BJ (cell line): ENCODE results near the gene GPR52. TPM values are rescaled to one million over a fixed set of nuclear protein-coding genes. Genes with fewer than 3 reads are reported as not detected.

ENCODE experiments used
- CTCF ChIA-PET: fragments of 350-600 bp; formaldehyde crosslinking; extraction: SDS; loops from one replicate; lab custom pipeline; 2021; ENCODE audit warnings: antibody characterized with exemption, inconsistent platforms; lab: Yijun Ruan, JAX
- POLR2A ChIA-PET: fragments of 300-600 bp; sonication (Branson Sonifier 250); formaldehyde crosslinking; extraction: SDS; loops from one replicate; lab custom pipeline; 2021; ENCODE audit warnings: antibody characterized with exemption; lab: Charles Lee
- DNase-seq: peaks from one replicate; pipeline ENCODE4 v3.0.0-alpha.2; 2011; ENCODE audit warnings: low read depth
- H3K27me3 ChIP-seq: 2 replicates; pipeline ENCODE4 v1.6.0; 2011; ENCODE audit warnings: low read length; ENCODE audit not compliant: control insufficient read depth, insufficient read depth
- H3K36me3 ChIP-seq: 2 replicates; pipeline ENCODE4 v1.5.1; 2011; ENCODE audit warnings: low read length; ENCODE audit not compliant: control insufficient read depth, insufficient read depth
- H3K4me3 ChIP-seq: 2 replicates; pipeline ENCODE4 v1.5.1; 2011; ENCODE audit warnings: low read depth, mild to moderate bottlenecking, control low read depth, low read length
- polyA plus RNA-seq: library from polyadenylated mRNA; depleted of rRNA; stranded (reverse); fragments of >200 nt; gene quantifications from 2 replicates; pipeline ENCODE4 v1.2.3, GENCODE V29; 2011
- TF ChIP-seq, protein P1 (sequence below): IDR thresholded peaks from 2 replicates; pipeline ENCODE4 v1.5.1; 2011; ENCODE audit warnings: low read depth, mild to moderate bottlenecking, control low read depth, inconsistent platforms, low read length, moderate library complexity; ENCODE audit not compliant: insufficient read depth

The GPR52 gene
- polyA plus RNA-seq, 1 experiment, result 0.09 TPM

DNA sequence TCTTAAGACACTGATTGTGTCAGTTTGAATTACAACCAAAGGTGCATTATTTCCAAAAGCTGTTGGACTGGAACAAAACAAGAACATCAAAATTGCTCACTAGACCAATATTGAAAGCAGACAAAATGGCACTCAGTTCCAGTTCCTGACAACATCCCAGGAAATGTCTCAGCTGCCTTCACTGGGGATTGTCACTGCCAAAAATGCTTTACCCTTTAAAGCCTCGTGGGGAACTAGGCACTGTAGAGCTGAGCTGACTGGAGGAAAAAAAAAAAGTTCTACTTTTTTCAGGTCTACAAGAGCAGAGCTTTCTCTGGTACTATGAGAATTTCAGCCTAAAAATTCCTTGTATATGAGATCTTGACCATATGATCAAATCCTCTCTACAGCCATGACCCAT is 21.9 kb downstream of the GPR52 start:
- POLR2A ChIA-PET, result no interaction called here

GRCh38 chr1:174479281-174479680 is 31.5 kb downstream of the GPR52 start:
- Histone ChIP-seq H3K4me3 (no peak overlapping the region), H3K27me3 (no peaks in the 10 kb centered on the region), H3K36me3 (no peaks in the 10 kb centered on the region)
- no peak for DNase-seq
- POLR2A ChIA-PET, result no interaction called here
- CTCF ChIA-PET, result interaction anchor here (1.2 kb wide), 1 partner anchor 10 kb away, joined by 3 read pairs; no protein-coding TSS in a partner anchor
- TF ChIP-seq, protein P1, sequence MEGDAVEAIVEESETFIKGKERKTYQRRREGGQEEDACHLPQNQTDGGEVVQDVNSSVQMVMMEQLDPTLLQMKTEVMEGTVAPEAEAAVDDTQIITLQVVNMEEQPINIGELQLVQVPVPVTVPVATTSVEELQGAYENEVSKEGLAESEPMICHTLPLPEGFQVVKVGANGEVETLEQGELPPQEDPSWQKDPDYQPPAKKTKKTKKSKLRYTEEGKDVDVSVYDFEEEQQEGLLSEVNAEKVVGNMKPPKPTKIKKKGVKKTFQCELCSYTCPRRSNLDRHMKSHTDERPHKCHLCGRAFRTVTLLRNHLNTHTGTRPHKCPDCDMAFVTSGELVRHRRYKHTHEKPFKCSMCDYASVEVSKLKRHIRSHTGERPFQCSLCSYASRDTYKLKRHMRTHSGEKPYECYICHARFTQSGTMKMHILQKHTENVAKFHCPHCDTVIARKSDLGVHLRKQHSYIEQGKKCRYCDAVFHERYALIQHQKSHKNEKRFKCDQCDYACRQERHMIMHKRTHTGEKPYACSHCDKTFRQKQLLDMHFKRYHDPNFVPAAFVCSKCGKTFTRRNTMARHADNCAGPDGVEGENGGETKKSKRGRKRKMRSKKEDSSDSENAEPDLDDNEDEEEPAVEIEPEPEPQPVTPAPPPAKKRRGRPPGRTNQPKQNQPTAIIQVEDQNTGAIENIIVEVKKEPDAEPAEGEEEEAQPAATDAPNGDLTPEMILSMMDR, result no peak

More for the DNA sequence above, 21.9 kb downstream of the GPR52 start:
- DNase-seq, result no peak
- no peak overlapping the region for H3K4me3 ChIP-seq
- TF ChIP-seq, protein P1, result no peak
- no peaks in the 10 kb centered on the region for H3K36me3 ChIP-seq
- CTCF ChIA-PET, result interaction anchor here (1.2 kb wide), 1 partner anchor 10 kb away, joined by 3 read pairs; no protein-coding TSS in a partner anchor
- H3K27me3 ChIP-seq, result no peaks in the 10 kb centered on the region

- DNase-seq, result no peak
- ChIA-PET CTCF (interaction anchor here (1.2 kb wide), 1 partner anchor 11 kb away, joined by 3 read pairs; no protein-coding TSS in a partner anchor), POLR2A (no interaction called here)
- Histone ChIP-seq H3K36me3 (no peaks in the 10 kb centered on the region), H3K4me3 (no peak overlapping the region), H3K27me3 (no peaks in the 10 kb centered on the region)
- TF ChIP-seq, protein P1, result no peak
These were observed 32.6 kb downstream of the GPR52 start for GRCh38 chr1:174480324-174480723.

DNA sequence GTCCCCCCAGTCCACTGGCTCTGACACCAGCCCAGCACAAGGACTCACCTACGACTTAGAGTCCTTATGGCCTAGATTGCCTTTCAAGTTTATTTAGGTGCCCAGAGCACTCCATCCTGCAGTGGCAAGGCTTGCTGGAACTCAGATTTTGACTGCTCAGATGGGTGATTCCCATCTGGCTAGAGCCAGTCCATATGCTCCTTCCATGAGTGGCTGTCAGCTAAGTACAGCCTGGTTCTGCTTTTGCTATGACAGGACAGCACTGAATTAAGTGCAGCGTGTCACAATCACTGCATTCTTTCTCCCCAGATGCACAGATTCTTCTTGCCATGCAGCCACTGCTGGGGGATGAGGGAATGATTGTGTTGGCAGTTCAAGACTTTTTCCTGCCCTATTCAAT is 43.8 kb downstream of the GPR52 start:
- CTCF ChIA-PET, result no interaction called here

DNA sequence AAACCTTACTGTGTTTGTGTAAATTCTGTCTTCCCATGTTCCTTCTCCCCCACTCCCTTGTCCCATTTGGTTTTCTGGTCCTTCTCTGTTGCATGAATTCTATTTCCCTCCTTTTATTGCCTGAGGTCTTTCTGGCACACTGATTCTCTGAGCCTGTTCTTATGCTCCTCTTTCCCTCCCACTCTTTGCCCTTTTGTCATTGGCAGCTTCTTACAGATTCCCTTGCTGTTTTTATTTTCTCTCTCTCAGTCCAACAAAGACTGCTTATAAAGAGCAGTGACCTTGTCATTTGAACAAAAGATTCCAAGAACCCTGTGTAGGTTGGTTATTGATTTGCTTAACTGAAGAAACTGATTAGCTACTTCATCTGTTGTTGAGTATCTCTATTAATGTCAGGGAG is 49.7 kb downstream of the GPR52 start:
- TF ChIP-seq, protein P1, result no peak
- CTCF ChIA-PET, result no interaction called here

More for the DNA sequence above, 43.8 kb downstream of the GPR52 start:
- H3K4me3 ChIP-seq, result no peak overlapping the region
- no peak for DNase-seq
- POLR2A ChIA-PET, result no interaction called here
- TF ChIP-seq, protein P1, result no peak
- no peaks in the 10 kb centered on the region for H3K36me3 ChIP-seq
- no peaks in the 10 kb centered on the region for H3K27me3 ChIP-seq

More for the DNA sequence above, 49.7 kb downstream of the GPR52 start:
- no peaks in the 10 kb centered on the region for H3K36me3 ChIP-seq
- H3K27me3 ChIP-seq, result no peaks in the 10 kb centered on the region
- POLR2A ChIA-PET, result no interaction called here
- no peak for DNase-seq
- no peak overlapping the region for H3K4me3 ChIP-seq
